Activated CD4-positive, alpha-beta memory T cell treated with anti-CD3 and anti-CD28 coated beads for 36 hours (primary cell): ENCODE results near the gene ATOH8. TPM values are rescaled to one million over a fixed set of nuclear protein-coding genes. Genes with fewer than 3 reads are reported as not detected.
A peak's percentile ranks its signal among the peaks of the same experiment; 100 is the strongest.

Experiments
- CTCF ChIA-PET: fragments of 350-600 bp; sonication (Branson Sonifier 250); formaldehyde crosslinking; loops from one replicate; lab custom pipeline; 2021; ENCODE audit warnings: antibody characterized with exemption, inconsistent platforms; lab: Charles Lee
- POLR2A ChIA-PET: fragments of 350-600 bp; sonication (Branson Sonifier 250); formaldehyde crosslinking; loops from one replicate; lab custom pipeline; 2021; ENCODE audit warnings: antibody characterized with exemption; lab: Charles Lee
- DNase-seq: peaks from one replicate; pipeline ENCODE4 v3.0.0-alpha.2; 2020
- H3K27ac Mint-ChIP-seq: one replicate; pipeline ENCODE4 v1.8.0; 2021; ENCODE audit warnings: mixed read lengths
- H3K27me3 Mint-ChIP-seq: one replicate; pipeline ENCODE4 v1.8.0; 2021; ENCODE audit warnings: mixed read lengths
- H3K36me3 Mint-ChIP-seq: one replicate; pipeline ENCODE4 v1.8.0; 2021; ENCODE audit warnings: mixed read lengths
- H3K4me1 Mint-ChIP-seq: one replicate; pipeline ENCODE4 v1.8.0; 2021; ENCODE audit warnings: low read depth, mixed read lengths
- H3K4me3 Mint-ChIP-seq: one replicate; pipeline ENCODE4 v1.8.0; 2021; ENCODE audit warnings: mild to moderate bottlenecking, mixed read lengths
- H3K9me3 Mint-ChIP-seq: one replicate; pipeline ENCODE4 v1.8.0; 2021; ENCODE audit warnings: mixed read lengths
- intact Hi-C: fragments of 100-400 bp; cut with micrococcal nuclease; formaldehyde crosslinking; loops from one replicate; pipeline ENCODE4 v1.15.1; 2023
- total RNA-seq, 2 experiments: library from RNA; stranded (reverse); gene quantifications; one replicate each; pipeline ENCODE4 v1.2.3, GENCODE V29; 2021

Gene ATOH8
- total RNA-seq, 2 experiments from 2014 or later: not detected

GRCh38 chr2:85748985-85749875 lies 4.6 kb upstream of the ATOH8 start:
- H3K27ac Mint-ChIP-seq: no peak overlapping the region
- ChIA-PET POLR2A (no interaction called here), CTCF (interaction anchor here (0.6 to 5.9 kb wide), 8 partner anchors 8 to 179 kb away, joined by 3 to 93 read pairs (median 4); no protein-coding TSS in a partner anchor)
- H3K9me3 Mint-ChIP-seq: no peaks in the 10 kb centered on the region
- intact Hi-C loops: no loop called here
- no peaks in the 10 kb centered on the region for H3K36me3 Mint-ChIP-seq
- peaks cover 2% of the 10 kb centered on the region for H3K4me1 Mint-ChIP-seq
- no peak for DNase-seq
- no peak overlapping the region for H3K4me3 Mint-ChIP-seq
- peaks cover 37% of the 10 kb centered on the region for H3K27me3 Mint-ChIP-seq

GRCh38 chr2:85750587-85751575 lies 2.9 kb upstream of the ATOH8 start:
- POLR2A ChIA-PET: no interaction called here
- Mint-ChIP-seq H3K27ac (no peak overlapping the region), H3K9me3 (no peaks in the 10 kb centered on the region), H3K27me3 (peaks cover 41% of the 10 kb centered on the region), H3K36me3 (no peaks in the 10 kb centered on the region), H3K4me1 (peaks cover 13% of the 10 kb centered on the region), H3K4me3 (no peak overlapping the region)
- peak; percentile 68 for DNase-seq
- intact Hi-C loops: loop anchor here (1.0 to 5.0 kb wide), 4 partner anchors 54 to 286 kb away; partner anchors contain the start of gene ST3GAL5
- CTCF ChIA-PET: interaction anchor here (0.5 to 5.9 kb wide), 13 partner anchors 10 to 330 kb away, joined by 3 to 93 read pairs (median 4); partner anchors contain the start of gene ST3GAL5

DNA sequence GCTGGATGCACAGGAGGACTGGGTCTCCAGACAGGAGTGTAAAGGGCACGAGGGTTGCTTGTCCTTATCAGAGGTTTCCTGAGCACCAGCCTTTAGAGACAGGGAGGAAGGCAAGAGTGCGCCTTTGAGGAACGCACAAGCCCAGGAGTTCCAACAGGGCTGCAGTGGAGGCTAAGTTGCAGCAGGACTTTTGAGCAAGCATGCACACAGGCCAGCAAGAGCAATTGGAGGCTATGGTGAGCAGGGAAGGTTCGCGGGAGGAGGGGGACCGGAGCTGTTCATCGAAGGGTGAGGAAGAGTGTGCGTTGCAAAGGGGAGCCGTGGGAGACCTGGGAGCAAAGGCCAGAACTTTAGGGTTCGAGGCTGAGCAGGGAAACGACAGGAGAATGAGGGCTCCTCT lies 2.2 kb upstream of the ATOH8 start:
- intact Hi-C loops: loop anchor here (2.0 to 5.0 kb wide), 3 partner anchors 53 to 286 kb away; partner anchors contain the start of gene ST3GAL5
- POLR2A ChIA-PET: no interaction called here
- Mint-ChIP-seq H3K4me1 (peaks cover 13% of the 10 kb centered on the region), H3K36me3 (no peaks in the 10 kb centered on the region), H3K9me3 (no peaks in the 10 kb centered on the region), H3K27me3 (peaks cover 46% of the 10 kb centered on the region), H3K27ac (no peak overlapping the region), H3K4me3 (no peak overlapping the region)
- no peak for DNase-seq
- CTCF ChIA-PET: interaction anchor here (0.9 to 5.9 kb wide), 7 partner anchors 10 to 328 kb away, joined by 3 to 93 read pairs (median 4); partner anchors contain the start of gene ST3GAL5

- ChIA-PET POLR2A (interaction anchor here (0.5 to 1.1 kb wide), 2 partner anchors 10 to 353 kb away, joined by 3 read pairs; partner anchors contain the start of genes POLR1A and PTCD3), CTCF (interaction anchor here (0.8 to 5.9 kb wide), 7 partner anchors 24 to 115 kb away, joined by 3 to 93 read pairs (median 5); no protein-coding TSS in a partner anchor)
- no peak overlapping the region for H3K4me3 Mint-ChIP-seq
- H3K36me3 Mint-ChIP-seq: no peaks in the 10 kb centered on the region
- DNase-seq: peak; percentile 21
- no peak overlapping the region for H3K27ac Mint-ChIP-seq
- H3K4me1 Mint-ChIP-seq: peaks cover 13% of the 10 kb centered on the region
- no peaks in the 10 kb centered on the region for H3K9me3 Mint-ChIP-seq
- H3K27me3 Mint-ChIP-seq: peaks cover 52% of the 10 kb centered on the region
- intact Hi-C loops: loop anchor here (5.0 kb wide), 2 partner anchors 134 to 284 kb away; partner anchors contain the start of gene ST3GAL5
Measured at GRCh38 chr2:85753035-85753524, 711 bp upstream of the ATOH8 start.

- CTCF ChIA-PET: interaction anchor here (0.7 to 5.9 kb wide), 5 partner anchors 59 to 326 kb away, joined by 3 to 93 read pairs (median 5); no protein-coding TSS in a partner anchor
- H3K27ac Mint-ChIP-seq: no peak overlapping the region
- intact Hi-C loops: loop anchor here (5.0 kb wide), 2 partner anchors 133 to 283 kb away; partner anchors contain the start of gene ST3GAL5
- H3K27me3 Mint-ChIP-seq: peaks cover 58% of the 10 kb centered on the region
- H3K4me3 Mint-ChIP-seq: peak overlapping the region; percentile 64
- no peaks in the 10 kb centered on the region for H3K36me3 Mint-ChIP-seq
- no peaks in the 10 kb centered on the region for H3K9me3 Mint-ChIP-seq
- POLR2A ChIA-PET: no interaction called here
- peaks cover 13% of the 10 kb centered on the region for H3K4me1 Mint-ChIP-seq
- peak; percentile 46 for DNase-seq
Measured at GRCh38 chr2:85754313-85755095, 713 bp downstream of the ATOH8 start.

DNA sequence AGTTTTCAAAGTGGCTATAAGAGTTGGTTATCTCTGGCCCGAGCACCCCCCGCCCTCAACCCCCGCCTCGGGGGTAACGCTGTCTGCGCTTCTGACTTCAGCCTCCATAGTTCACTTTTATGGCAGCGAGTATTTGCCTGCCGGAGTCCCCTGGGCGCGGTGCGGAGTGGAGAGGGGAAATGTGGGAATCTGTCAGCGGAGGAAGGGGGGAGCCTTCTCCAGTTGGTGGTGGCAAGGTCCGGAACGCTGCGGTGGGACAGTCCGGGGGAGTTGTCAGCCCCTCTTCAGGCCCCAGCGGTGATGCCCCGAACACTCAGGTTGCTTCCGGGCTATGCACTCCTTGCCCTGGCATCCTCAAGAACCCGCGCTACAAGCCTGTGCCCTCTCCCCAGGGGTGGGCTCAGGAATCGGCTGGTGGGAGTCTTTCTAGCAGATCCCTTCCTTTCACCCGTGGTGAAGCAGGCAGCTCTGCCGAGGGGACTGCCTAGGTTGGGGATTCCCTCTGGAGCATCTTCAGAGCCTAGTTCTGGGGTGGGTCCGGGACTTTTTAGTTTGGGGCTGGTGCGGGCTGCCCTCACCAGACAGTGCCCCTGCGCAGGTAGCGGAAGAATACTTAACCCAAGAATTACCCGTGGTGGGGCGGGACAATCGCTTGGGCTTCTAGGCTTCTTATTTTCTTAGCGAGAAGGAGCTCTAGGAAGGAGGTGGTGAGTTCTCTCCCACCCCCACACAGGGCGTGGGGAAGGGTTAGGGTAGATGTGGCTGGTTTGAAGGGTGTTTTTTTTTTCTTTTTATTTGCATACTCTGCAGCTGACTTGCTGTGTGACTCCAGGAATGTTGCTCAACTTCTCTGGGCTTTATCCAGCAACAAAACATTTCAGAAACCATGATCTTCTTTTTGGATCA lies 1.6 kb downstream of the ATOH8 start:
- ChIA-PET CTCF (interaction anchor here (0.7 to 1.6 kb wide), 3 partner anchors 58 to 325 kb away, joined by 3 to 4 read pairs (median 3); no protein-coding TSS in a partner anchor), POLR2A (no interaction called here)
- Mint-ChIP-seq H3K4me3 (peak overlapping the region; percentile 64), H3K9me3 (no peaks in the 10 kb centered on the region), H3K4me1 (peaks cover 13% of the 10 kb centered on the region), H3K27me3 (peaks cover 56% of the 10 kb centered on the region), H3K36me3 (no peaks in the 10 kb centered on the region), H3K27ac (no peak overlapping the region)
- no peak for DNase-seq
- intact Hi-C loops: no loop called here

DNA sequence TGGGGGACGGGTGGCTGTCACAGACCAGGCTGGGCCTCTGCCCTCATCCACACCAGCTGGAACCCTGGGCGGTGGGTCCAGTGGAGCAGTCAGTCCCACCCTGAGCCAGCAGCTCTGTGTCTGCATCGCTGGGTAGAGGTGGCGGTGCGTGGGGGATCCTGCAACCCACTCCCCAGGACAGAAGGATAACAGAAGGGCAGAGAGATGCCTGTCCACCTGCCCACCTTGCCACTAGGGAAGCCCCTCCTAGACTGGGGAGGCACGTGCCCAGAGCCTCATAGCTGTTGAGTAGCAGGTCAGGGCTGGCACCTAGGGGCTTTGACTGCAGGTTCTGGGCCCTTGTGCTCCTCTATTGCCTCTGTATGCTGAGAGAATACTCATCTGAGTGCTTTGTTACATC lies 2.4 kb downstream of the ATOH8 start:
- CTCF ChIA-PET: interaction anchor here (0.7 to 1.6 kb wide), 2 partner anchors 58 to 71 kb away, joined by 3 to 4 read pairs; no protein-coding TSS in a partner anchor
- H3K36me3 Mint-ChIP-seq: no peaks in the 10 kb centered on the region

DNA sequence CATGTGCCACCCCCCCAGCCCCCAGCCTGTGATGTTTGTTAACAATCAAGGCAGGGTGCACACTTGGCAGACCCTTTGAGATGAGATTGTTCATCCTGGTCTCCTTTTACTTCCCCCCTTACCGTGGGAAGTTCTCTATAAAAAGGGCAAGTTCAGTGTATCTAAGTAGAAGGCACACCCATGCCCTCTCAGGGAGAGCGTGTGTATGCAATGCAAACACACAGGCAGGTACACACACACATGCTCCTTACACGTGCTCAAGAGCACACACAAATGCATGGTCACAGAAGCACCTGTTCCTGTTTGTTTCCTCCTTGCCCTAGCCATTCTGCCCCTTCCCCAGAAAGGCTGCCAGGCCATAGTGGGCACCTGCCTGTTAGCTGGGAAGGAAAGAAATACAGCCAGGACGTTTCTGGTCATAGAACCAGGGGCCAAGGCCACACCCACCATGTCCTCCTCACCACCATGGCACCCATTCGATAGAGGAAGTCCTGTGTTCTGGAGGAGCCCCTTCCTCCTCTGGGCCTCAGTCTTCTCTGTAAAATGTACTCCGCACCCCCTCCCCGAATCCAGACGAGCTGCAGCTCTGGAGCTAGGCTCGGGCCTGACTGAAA lies 3.1 kb downstream of the ATOH8 start:
- POLR2A ChIA-PET: no interaction called here
- Mint-ChIP-seq H3K27ac (no peak overlapping the region), H3K27me3 (peaks cover 52% of the 10 kb centered on the region), H3K36me3 (no peaks in the 10 kb centered on the region), H3K4me3 (no peak overlapping the region), H3K9me3 (no peaks in the 10 kb centered on the region), H3K4me1 (peaks cover 13% of the 10 kb centered on the region)
- intact Hi-C loops: no loop called here
- CTCF ChIA-PET: interaction anchor here (1.6 kb wide), 1 partner anchor 57 kb away, joined by 4 read pairs; no protein-coding TSS in a partner anchor
- DNase-seq: no peak

More for the DNA sequence above, 2.4 kb downstream of the ATOH8 start:
- Mint-ChIP-seq H3K4me1 (peaks cover 13% of the 10 kb centered on the region), H3K4me3 (no peak overlapping the region), H3K9me3 (no peaks in the 10 kb centered on the region), H3K27ac (no peak overlapping the region), H3K27me3 (peaks cover 56% of the 10 kb centered on the region)
- intact Hi-C loops: no loop called here
- POLR2A ChIA-PET: no interaction called here
- no peak for DNase-seq

DNA sequence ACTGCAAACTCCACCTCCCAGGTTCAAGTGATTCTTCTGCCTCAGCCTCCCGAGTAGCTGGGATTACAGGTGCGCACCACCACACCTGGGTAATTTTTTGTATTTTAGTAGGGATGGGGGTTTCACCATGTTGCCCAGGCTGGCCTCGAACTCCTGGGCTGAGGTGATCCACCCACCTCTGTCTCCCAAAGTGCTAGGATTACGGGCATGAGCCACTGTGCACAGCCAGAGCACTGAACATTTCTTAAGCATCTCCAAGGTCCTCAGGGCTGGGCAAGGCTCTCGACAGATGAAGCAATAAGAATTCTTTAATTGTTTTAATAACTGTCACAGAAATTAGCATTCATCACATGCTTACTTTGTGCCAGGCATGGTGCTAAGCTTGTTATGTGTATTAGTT lies 4.1 kb downstream of the ATOH8 start:
- Mint-ChIP-seq H3K27ac (no peak overlapping the region), H3K4me1 (peaks cover 13% of the 10 kb centered on the region), H3K36me3 (no peaks in the 10 kb centered on the region), H3K27me3 (peaks cover 49% of the 10 kb centered on the region), H3K9me3 (no peaks in the 10 kb centered on the region), H3K4me3 (no peak overlapping the region)
- intact Hi-C loops: no loop called here
- ChIA-PET POLR2A (no interaction called here), CTCF (no interaction called here)
- no peak for DNase-seq
